ENCODE results near the gene BLOC1S5. TPM values are rescaled to one million over a fixed set of nuclear protein-coding genes. Genes with fewer than 3 reads are reported as not detected.
A peak's percentile ranks its signal among the peaks of the same experiment; 100 is the strongest.

The BLOC1S5 gene
- total and polyA plus RNA-seq, 2 of the 13 experiments (the other 11 are each of a cell fraction or from before 2014, with no cell fraction given): 10.5 to 41.5 TPM

- peak; percentile 75 for TF ChIP-seq KIAA2018 (CRISPR knock-in tag; IDR thresholded peaks at IDR 0.05; ENCODE audit: borderline replicate concordance)
- peak; percentile 99 for TF ChIP-seq ZNF501 (CRISPR knock-in tag; IDR thresholded peaks at IDR 0.05)
- TF ChIP-seq ZBTB43 (CRISPR knock-in tag; conservative IDR thresholded peaks at IDR 0.05): no peak; the same call in none of the 2 replicates
- TF ChIP-seq, protein P1, sequence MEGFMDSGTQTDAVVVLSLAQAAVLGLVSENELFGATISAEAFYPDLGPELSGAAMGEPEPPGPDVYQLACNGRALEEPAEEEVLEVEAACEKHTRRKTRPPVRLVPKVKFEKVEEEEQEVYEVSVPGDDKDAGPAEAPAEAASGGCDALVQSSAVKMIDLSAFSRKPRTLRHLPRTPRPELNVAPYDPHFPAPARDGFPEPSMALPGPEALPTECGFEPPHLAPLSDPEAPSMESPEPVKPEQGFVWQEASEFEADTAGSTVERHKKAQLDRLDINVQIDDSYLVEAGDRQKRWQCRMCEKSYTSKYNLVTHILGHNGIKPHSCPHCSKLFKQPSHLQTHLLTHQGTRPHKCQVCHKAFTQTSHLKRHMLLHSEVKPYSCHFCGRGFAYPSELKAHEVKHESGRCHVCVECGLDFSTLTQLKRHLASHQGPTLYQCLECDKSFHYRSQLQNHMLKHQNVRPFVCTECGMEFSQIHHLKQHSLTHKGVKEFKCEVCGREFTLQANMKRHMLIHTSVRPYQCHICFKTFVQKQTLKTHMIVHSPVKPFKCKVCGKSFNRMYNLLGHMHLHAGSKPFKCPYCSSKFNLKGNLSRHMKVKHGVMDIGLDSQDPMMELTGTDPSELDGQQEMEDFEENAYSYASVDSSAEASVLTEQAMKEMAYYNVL (CRISPR knock-in tag; IDR thresholded peaks at IDR 0.05; ENCODE audit: borderline replicate concordance): 0 out of 2 replicates have a peak, but pooled peaks have one; percentile 63
- no peak for TF ChIP-seq SCMH1 (CRISPR knock-in tag; IDR thresholded peaks at IDR 0.05; ENCODE audit: borderline replicate concordance)
- TF ChIP-seq SAFB2 (CRISPR knock-in tag; IDR thresholded peaks at IDR 0.05; ENCODE audit: borderline replicate concordance, low read depth): peak; percentile 98
- TF ChIP-seq TSC22D2 (CRISPR knock-in tag; IDR thresholded peaks at IDR 0.05; ENCODE audit: borderline replicate concordance): peak; percentile 53; the same call in 1 of the 2 replicates
- TF ChIP-seq ZNF224 (CRISPR knock-in tag; IDR thresholded peaks at IDR 0.05): peak; percentile 82
- TF ChIP-seq ZNF326 (CRISPR knock-in tag; IDR thresholded peaks at IDR 0.05; ENCODE audit: borderline replicate concordance): no peak
- no peak; the same call in 1 of the 2 replicates for TF ChIP-seq ARNTL (CRISPR knock-in tag; IDR thresholded peaks at IDR 0.05)
- TF ChIP-seq ADNP (CRISPR knock-in tag; IDR thresholded peaks at IDR 0.05): no peak
- TF ChIP-seq U2AF1 (optimal IDR thresholded peaks at IDR 0.05; ENCODE audit: low read depth, low read length): no peak
- no peak for TF ChIP-seq ZNF337 (CRISPR knock-in tag; IDR thresholded peaks at IDR 0.05; ENCODE audit: borderline replicate concordance, low read depth)
- TF ChIP-seq, protein P2, sequence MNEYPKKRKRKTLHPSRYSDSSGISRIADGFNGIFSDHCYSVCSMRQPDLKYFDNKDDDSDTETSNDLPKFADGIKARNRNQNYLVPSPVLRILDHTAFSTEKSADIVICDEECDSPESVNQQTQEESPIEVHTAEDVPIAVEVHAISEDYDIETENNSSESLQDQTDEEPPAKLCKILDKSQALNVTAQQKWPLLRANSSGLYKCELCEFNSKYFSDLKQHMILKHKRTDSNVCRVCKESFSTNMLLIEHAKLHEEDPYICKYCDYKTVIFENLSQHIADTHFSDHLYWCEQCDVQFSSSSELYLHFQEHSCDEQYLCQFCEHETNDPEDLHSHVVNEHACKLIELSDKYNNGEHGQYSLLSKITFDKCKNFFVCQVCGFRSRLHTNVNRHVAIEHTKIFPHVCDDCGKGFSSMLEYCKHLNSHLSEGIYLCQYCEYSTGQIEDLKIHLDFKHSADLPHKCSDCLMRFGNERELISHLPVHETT (CRISPR knock-in tag; conservative IDR thresholded peaks at IDR 0.05): no peak
- TF ChIP-seq ZBTB8A (CRISPR knock-in tag; IDR thresholded peaks at IDR 0.05; ENCODE audit: borderline replicate concordance, low read depth): no peak
These were observed at the start of gene BLOC1S5 (continued) for GRCh38 chr6:8063761-8064637.
